Nucleus accumbens (tissue), 56 donors: ENCODE measurements around the gene RFX3.
"Not testable (repeated sequence)": the region's sequence is repeated elsewhere in the genome, so short reads cannot be mapped to it uniquely, and the experiment has no call there.

Source experiments
- DNase-seq, 56 donors: peaks; one replicate each; lab custom pipeline; 2025; lab: John Stamatoyannopoulos, UW

RFX3 gene

GRCh38 chr9:3361689-3362392 lies 164.0 kb downstream of the RFX3 start:
- DNase-seq, result no peak

DNA sequence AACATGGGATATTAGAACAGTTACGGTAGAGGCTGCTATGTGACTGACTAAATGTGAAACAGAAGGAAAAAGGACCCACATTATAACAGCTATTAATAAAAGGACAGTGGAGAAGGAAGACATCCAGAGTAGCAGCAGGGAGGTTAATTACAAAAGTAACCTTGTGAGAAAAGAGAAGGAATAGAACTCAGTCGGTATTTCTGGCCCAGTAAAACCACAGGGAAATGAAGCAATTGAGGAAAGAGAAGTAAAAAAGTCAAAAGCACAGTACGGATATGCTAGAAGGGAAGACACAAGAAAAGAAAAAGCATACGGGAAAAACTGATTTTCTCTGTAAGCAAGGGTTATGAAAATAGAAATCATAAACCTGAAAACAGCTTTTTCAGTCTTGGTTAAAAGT lies 164.7 kb downstream of the RFX3 start:
- no peak for DNase-seq

- no peak for DNase-seq
These were observed 165.6 kb downstream of the RFX3 start for GRCh38 chr9:3360245-3360644.

DNA sequence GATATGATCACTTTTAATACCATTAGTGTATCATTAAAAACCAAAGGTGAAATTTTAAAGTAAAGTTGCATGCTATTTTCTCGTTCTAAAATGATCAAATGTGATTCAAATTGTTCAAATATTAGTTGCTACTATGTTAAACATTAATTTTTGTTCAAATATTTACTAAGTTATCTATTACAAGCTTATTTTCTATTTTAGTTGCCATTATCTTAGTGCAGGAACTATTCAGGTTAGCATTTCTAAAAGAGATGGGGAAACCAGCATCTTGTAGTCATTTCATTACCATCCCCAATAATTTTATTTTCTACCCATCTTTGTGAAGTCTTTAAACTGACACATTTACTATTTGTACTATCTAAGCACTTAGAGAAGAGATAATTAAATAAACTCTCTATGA lies 166.0 kb downstream of the RFX3 start:
- no peak for DNase-seq

- DNase-seq, result no peak
These were observed 166.6 kb downstream of the RFX3 start for GRCh38 chr9:3359048-3359692.

GRCh38 chr9:3348169-3348568 lies 177.6 kb downstream of the RFX3 start:
- no peak for DNase-seq

DNA sequence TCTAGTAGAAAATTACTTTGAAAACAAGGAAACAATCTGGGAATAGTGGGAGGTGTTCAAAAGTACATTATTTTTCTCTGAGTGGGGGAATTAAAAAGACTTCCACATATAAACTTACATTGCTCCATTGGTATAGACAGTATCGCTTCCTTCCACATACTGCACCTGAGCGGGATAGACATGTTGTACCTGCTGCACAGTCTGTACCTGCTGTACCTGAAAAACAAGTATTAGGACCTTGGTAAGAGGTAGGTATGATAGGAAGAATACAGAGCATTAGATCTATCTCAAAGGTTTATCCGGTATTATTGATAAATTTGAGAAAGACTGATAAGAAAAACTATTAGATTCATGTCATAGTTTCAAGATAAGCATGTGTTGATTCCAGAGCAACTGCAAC lies 179.3 kb downstream of the RFX3 start:
- no peak for DNase-seq

DNA sequence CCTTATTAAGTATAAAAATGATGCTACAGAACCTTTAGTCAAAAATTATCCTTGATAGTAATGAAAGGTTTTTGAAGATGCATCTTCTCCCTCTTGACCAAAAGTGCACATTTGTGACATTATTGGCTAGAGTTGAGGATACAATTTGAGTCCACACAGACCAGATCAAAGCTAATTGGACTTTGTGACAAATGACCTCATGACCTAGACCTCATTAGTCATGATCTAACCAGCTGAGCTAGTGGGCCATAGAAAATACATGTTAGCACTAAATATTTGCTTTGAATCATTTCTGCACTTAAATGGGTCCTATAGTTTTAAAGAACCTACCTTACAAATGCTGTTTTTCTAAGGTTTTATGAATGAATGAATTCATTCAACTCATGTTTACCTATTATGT lies 182.1 kb downstream of the RFX3 start:
- DNase-seq, result no peak

- no peak for DNase-seq
These were observed 183.5 kb downstream of the RFX3 start for GRCh38 chr9:3342159-3342777.

DNA sequence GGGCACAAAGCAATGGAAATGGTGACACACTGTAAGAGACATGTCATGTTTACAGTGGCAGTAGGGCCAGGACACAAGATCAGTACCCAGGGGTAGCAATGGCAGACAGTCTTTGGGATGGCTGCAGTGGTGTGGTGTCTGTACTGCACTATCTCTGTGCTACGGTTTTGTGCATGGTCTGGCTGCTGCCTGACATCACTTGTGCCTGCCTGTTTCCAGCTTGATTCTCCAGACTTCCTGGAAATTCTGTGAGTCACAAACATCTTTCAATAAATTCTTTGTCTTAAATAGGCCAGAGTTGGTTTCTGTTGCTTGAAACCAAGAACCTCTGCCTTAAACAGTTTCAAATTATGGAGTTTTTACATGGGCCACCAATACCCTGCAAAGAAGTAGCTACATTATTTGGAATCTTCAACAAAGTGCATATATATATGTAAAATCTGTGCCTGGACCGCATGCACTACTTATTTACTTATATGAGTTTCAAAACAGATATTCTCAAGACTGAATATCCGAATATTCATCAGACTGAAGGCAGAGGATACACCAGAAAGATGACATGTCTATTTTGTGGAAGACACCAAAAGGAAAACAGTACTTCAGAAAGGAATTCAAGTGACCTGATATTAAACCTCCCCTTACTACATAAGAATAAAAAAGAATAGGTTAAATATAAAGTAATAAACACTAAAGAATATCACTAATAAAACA lies 188.1 kb downstream of the RFX3 start:
- peak in 10 of 56 donors; percentile 0 to 59 (median 6) for DNase-seq

- no peak for DNase-seq
These were observed 188.8 kb downstream of the RFX3 start for GRCh38 chr9:3336951-3337350.

- no peak for DNase-seq
These were observed 193.0 kb downstream of the RFX3 start for GRCh38 chr9:3332802-3333201.

GRCh38 chr9:3331801-3332200 lies 194.0 kb downstream of the RFX3 start:
- DNase-seq, result peak in 1 of 56 donors; percentile 10

DNA sequence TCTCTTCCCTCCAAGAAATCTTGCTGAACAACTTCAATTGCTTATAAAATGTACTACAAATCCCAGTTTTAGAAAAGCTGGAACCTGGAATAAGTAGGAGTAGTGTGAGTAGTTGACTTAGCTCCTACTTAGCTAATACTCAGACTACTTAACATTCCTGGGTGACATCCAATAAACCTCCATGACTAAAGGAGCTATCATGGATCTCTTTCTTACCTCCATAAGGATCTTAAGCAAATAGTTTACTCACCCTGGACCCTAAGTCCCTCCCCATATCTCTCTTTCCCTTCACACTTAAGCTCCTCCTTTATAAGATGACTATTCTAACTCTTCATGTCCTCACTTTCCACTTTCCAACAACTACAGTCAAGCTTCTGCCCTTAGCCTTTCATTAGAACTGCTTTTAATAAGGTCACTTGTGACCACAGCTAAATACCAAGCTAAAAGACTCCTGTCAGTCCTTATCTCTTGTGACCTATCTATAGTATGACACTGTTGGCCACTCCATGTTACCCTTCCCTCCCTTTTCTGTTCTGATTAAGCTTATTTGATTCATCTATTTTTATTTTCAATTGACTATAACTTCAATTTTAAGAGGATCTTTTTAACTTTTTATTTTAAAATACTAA lies 194.9 kb downstream of the RFX3 start:
- DNase-seq, result no peak

DNA sequence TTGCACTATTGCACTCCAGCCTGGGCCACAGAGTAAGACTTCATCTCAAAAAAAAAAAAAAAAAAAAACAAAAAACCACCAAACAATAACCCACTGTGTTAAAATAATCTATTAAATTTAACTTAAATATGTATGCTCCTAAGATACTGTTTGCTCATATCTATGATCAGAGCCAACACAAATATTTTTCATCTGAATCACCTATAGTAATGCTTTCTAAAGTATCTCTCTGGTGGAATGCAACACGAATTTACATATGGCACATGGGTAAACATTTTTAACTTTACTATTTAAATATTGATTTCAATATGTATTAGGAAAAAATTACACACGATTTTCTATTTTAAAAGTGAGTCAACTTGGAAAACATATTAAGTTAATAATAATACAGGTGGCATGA lies 196.4 kb downstream of the RFX3 start:
- DNase-seq, result no peak

- DNase-seq, result no peak
These were observed 202.1 kb downstream of the RFX3 start for GRCh38 chr9:3323714-3324113.

DNA sequence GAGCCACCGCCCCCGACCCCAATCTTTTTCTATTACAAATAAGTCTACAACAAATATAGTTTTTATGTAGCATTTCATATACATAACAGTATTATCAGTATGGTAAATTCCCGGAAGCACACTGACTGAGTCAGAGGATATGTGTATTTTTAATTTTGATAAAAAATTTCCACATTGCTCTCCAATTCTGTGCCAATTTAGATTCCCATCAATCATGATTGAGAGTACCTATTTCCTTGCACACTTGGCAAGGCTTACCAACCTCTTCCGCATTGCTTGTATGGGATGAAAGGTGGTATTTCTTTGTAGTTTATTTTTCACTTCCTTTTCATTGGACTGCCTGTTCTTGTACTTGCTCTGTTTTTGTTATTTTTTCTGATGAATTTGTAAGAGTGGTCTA lies 204.6 kb downstream of the RFX3 start:
- no peak for DNase-seq

DNA sequence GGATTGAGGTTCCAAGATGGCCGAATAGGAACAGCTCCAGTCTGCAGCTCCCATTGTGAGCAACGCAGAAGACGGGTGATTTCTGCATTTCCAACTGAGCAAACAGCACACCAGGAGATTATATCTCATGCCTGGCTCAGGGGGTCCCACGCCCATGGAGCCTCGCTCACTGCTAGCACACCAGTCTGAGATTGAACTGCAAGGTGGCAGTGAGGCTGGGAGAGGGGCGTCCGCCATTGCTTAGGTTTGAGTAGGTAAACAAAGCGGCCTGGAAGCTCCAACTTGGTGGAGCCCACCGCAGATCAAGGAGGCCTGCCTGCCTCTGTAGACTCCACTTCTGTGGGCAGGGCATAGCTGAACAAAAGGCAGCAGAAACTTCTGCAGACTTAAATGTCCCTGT lies 213.2 kb downstream of the RFX3 start:
- not testable (repeated sequence) for DNase-seq

DNA sequence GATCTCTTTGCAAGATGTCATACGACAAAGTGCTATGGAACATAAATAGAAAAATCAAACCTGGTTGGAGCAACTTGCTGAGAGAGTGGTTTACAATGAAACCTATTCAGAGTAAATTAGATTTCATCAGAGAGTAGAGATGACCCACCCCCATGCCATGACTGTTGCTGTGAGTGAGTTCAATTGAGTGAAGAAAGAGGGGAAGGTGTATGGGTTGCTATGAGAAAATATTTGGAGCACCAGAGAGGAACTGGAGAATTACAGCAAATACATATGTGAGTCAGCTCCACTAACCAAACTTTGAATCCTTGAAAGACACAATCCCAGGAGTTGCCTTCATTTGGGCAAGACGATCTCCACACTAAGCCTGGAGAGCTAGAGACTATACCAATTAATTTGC lies 217.2 kb downstream of the RFX3 start:
- no peak for DNase-seq

DNA sequence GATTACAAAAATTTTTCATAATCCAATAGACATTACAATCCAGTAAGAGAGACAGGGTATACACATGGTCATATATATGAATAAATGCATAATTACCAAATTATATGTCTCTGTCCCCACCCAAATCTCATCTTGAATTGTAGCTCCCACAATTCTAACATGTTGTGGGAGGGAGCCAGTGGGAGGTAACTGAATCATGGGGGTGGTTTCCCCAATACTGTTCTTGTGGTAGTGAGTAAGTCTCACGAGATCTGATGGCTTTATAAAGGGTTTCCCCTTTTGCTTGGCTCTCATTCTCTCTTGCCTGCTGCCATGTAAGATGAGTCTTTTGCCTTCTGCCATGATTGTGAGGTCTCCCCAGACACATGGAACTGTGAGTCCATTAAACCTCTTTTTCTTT lies 221.4 kb downstream of the RFX3 start:
- not testable (repeated sequence) for DNase-seq

- no peak for DNase-seq
These were observed 225.9 kb downstream of the RFX3 start for GRCh38 chr9:3299872-3300271.
